G401 (cell line): ENCODE data around the gene CTNNA3. TPM values are rescaled to one million over a fixed set of nuclear protein-coding genes. Genes with fewer than 3 reads are reported as not detected.
"Not testable (repeated sequence)": the region's sequence is repeated elsewhere in the genome, so short reads cannot be mapped to it uniquely, and the experiment has no call there.

Experiments
- DNase-seq: peaks from one replicate; pipeline ENCODE4 v3.0.0-alpha.2; 2015; ENCODE audit warnings: low spot score
- in situ Hi-C: cut with HindIII; loops from 2 replicates; pipeline ENCODE4 v1.10.0; 2016; ENCODE audit warnings: low sequenced_read_pairs, mixed read lengths
- total RNA-seq: library from RNA; depleted of rRNA; stranded (reverse); fragments of >200 nt; shearing (Covaris generic); gene quantifications from 2 replicates; pipeline ENCODE4 v1.2.3, GENCODE V29; 2014

Gene CTNNA3
- total RNA-seq, 1 experiment from 2014 or later, result not detected

DNA sequence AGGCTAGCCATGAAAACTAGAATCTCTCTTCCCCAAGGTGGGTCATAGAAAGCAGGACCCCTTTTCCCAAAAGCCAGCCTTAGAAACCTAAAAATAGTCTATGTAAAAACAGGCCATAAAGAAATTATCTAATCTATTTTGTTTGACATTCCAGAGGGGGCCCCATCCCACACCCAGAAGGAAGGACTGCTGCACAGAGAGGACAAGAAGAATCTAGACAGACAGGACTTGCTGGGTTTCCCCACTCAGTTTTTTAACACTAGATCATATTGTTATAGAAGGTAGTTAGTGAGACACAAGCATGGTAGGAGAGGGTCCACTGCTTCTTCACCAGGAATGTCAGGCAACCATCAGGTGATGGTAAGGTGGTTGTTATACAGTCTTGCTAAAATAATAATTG is 413.1 kb downstream of the CTNNA3 start:
- in situ Hi-C loops, result no loop called here
- no peak for DNase-seq

DNA sequence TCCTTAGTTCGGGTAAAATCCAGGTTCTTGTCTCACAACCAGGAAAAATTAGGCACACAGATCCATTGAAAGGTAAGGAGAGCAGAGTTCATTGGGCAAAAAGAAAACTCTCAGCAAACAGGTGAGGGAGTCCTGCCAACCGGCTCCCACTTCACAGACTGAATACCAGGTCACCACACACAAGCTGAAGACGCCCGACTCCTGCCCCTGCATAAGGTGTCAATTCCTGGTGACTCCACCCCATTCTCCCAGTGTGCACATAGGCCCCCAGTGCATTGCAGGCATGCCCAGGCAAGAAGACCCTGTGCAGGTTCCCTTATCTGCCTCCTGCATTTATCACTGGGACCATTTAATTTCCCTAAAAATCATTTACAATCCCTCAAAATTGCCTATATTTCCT is 415.6 kb downstream of the CTNNA3 start:
- in situ Hi-C loops, result no loop called here
- DNase-seq, result no peak

DNA sequence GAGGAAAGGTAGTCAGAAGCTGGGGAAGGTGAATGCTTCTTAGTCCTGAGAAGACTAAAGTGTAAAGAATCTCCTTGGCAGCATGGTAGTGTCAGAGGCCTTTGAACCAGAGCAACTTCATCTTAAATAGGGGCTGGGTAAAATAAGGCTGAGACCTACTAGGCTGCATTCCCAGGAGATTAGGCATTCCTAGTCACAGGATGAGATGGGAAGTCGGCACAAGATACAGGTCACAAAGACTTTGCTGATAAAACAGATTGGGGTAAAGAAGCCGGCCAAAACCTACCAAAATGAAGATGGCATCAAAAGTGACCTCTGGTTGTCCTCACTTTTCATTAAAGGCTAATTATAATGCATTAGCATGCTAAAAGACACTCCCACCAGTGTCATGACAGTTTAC is 418.6 kb downstream of the CTNNA3 start:
- in situ Hi-C loops, result no loop called here
- no peak for DNase-seq

DNA sequence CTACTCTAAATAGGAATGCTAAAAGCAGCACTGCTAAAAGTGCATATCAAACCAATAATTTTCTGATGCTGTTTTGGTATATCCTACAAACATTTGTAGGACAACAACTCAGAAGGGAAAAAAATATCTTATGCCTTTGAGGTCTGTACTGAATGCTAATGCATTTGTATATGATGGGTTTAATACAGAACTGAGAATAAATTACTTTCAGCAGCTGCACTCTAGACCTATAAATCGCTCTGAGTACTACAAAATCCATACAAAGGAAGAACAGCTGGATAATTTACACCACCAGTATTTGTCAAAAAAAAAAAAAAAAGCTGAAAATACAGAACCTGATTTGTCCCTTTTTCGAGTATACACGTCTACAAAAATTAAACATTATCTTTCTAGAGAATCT is 426.2 kb downstream of the CTNNA3 start:
- in situ Hi-C loops, result no loop called here

DNA sequence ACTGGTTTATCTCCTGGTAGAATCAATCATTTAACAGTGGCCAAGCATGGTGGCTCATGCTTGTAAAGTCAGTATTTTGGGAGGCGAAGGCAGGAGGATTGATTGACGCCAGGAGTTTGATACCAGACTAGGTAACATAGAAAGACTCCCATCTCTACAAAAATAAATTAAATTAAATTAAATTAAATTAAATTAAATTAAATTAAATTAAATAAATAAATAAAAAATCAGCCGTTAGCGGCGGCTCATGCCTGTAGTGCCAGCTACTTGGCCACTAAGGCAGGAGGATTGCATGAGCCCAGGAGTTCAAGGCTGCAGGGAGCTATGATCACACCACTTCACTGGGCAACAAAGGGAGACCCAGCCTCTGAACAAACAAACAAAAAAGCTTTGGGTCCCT is 427.8 kb downstream of the CTNNA3 start:
- in situ Hi-C loops, result no loop called here
- no peak for DNase-seq

More for the DNA sequence above, 426.2 kb downstream of the CTNNA3 start:
- DNase-seq, result no peak

DNA sequence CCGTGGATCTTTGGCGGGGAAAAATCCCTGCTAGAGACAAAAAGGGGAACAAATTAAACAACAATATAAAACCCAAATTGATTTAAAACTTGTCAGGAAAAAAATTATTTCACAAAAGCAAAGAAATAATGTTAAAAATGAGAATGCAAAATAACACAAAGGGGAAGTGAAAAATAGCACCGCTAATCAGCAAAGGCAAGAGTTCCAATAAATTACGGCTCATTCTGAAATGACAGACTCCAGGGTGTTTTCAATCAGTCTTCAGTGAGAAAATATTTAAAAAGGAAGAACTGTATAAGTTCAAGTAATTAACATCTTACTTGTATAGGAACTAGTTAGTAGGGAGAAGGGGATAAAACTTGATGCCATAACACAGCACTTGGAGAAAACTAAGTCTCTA is 433.3 kb downstream of the CTNNA3 start:
- no peak for DNase-seq
- in situ Hi-C loops, result no loop called here

DNA sequence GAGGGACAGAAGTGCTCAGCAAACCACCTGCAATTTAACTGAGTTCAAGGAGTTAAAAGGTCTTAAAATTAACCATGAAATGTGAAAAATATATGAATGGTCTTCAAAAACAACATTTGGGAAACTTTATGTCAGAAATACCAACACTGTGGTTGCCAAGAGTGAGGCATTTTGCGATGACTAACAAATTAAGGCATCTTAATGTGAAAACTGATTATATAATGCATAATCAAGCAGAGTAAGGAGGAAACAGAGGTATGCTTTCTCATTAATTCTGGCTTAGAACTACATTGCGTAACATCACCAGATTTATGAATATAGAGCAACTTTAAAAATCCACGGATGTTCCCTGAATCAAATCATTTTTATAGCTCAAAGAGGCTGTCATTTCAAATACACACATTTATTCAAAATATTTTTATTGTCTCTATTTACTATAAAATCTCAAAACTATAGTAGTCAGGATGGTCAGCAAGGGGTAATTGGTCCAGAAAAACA is 434.6 kb downstream of the CTNNA3 start:
- in situ Hi-C loops, result no loop called here
- no peak for DNase-seq

DNA sequence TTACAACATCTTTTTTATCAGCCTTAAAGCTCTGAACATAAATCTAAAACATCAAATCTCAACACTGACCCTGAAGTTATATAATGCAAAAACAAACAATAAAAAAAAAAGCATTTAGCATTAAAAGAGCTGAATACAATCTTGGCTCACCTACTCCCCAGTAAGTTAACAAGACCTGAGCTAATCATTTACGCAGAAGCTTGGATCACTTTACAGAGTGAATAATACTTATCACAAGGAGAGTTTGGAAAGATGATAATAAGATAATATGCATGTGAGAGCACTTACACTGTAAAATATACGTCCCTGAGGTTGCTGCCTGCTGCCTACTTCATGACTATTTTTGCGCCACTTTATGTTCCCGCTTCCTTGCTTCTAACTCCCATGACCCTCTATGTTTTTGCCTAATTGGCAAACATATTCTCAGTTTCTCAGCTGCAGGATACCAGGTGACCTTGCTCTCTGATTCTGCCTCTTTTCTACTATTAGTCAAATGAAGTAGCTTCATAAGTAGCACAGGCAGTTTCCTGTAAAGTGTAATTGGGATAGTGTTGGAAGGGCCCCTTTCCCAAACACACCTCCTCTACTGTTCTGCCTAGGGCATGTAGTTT is 436.6 kb downstream of the CTNNA3 start:
- DNase-seq, result no peak
- in situ Hi-C loops, result no loop called here

DNA sequence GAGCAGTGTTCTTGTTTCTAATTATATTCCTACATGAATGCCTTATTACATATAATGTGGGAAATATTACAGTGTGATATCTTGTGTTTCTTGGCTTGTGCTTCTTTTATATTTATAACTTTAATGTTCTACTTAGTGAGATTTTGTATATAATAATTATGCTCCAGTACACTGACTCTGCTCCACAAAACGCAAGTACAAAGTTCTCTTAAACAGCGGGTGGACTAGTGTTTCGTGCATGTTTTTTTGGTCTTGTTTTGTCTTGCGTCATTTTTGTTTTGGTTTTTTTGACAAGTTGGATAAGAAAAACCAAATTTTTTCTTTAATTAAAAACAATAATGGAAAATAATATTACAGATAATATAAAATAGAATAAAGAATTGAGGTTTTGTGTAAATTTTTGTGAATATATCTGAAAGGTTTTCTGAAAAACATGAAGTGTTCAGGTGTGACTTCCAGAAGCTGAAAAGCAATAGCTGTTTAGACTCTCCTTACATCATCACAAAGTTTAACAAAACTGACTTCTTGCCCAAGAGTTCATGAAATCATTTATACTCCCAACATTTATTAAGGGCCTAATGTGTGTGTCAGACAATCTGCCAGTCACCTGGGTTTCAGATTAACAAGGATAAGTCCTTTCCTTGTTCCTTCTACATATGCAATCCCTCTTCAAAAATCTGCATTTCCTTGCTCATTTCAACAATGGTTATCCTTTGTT is 438.4 kb downstream of the CTNNA3 start:
- no peak for DNase-seq
- in situ Hi-C loops, result no loop called here

DNA sequence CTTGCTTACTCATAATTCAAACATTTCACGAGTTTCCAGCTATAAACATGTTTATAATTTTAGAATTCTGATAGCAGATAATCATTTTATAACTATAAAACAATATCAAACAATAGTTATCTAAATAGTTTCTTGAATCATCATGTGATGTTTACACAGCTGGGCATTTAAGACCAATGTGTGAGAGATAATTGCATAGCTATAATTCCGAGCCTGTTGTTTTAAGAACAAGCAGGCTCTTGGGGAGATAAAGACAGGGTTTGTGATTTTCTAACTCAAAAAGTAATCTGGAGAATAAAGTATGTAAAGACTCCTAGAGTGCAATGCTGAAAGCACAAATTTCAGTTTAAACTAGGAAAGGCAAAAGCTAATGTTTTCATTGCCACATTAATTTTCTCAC is 439.0 kb downstream of the CTNNA3 start:
- DNase-seq, result no peak
- in situ Hi-C loops, result no loop called here

DNA sequence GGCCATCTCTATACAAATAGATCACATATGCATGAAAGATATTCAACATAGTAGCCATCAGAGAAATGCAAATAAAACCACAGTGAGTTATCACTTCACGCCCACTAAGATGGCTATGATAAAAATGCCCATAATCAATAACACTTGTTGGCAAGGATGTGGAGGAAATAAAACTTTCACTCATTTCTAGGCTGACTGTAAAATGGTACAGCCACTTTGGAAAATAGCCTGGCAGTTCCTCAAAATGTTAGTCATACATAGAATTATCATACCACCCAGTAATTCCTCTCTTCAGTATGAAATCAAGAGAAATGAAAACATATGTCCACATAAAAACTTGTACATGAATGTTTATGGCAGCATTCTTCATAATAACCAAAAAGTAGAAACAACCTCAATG is 445.3 kb downstream of the CTNNA3 start:
- in situ Hi-C loops, result no loop called here
- DNase-seq, result no peak

DNA sequence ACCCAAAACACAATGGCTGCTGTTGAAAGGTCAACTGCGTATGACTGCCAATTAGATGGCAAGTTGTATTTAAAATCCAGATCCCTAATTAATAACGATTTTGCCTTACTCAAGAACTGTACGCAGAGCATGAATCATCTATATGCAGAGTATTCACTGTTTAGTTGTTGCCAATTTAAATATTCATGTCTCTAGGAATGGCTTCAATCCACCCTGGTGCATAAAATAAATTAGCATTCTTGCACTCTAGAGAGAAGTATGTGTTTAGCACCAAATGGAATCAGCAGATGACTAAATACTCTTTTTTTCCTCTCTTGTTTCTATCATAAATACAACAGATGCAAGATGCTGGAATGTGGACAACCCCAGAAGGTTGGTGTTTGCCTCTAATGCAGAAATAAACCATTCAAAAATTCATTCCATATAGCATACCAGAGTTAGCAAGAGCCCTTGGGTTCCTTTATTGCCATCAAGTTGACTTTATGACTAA is 449.9 kb downstream of the CTNNA3 start:
- no peak for DNase-seq
- in situ Hi-C loops, result no loop called here

DNA sequence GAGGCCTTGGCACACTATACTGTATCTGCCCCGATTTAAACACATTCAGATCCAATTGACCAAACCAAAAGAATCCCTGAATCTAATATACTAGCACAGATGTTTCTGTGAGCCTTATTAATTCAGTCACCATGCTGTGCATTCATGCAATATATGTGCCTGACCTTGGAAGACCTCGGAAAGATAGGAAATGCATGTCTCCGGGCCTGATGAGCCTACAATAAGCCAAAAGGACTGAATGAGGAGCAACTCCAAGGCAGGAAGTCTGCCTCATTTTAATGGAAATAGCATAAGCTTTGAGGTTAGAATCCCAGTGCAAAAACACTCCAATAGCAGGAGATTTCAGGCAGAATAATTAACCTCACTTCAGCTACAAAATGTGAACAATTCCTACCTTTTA is 453.5 kb downstream of the CTNNA3 start:
- DNase-seq, result no peak
- in situ Hi-C loops, result no loop called here

DNA sequence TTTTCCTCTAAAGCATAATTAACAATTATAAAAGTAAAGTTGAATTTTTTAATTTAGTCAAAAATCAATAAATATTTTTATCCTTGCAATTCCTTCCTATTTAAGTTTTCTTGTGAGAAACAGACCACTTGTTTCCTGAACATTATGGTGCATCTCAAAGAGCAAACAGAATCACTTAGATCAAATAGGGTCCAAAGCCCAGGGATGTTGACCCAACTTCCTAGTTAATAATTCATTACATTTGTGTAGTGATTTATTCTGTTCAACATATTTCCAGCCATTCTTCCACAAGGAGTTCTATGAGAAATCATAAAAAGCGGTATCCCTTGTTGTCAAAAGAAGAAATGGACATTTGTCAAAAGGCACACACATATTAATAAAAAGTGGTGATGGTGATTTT is 454.5 kb downstream of the CTNNA3 start:
- in situ Hi-C loops, result no loop called here
- DNase-seq, result no peak

DNA sequence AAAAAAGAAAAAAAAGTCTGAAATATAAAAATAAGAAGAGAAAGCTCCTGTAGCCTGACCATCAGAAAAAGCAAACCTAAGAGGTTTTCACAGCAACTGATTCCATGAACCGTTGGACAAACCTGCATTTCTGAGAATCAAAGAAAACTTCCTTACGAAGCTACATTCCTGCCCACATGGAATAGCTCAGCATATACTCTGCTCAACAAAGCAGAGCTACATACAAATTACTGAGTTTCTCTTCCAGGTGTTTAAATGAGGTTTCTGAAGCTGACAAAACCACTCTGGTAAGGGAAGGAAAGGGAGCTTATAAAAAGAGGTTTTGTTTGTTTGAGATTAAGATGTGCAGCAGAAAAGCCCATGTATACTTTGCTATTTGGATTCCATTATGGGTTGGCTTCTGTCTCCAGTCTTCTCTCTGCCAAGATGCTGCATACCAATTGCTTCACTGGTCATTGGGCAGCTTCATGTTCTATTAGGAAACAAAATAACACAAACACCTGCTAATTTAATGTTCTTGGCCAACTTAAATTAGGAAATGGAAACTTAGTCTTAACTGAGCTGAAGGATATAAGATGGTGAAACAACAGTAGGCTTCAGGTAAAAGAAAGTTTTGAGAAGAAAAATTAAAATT is 456.0 kb downstream of the CTNNA3 start:
- in situ Hi-C loops, result no loop called here
- no peak for DNase-seq

DNA sequence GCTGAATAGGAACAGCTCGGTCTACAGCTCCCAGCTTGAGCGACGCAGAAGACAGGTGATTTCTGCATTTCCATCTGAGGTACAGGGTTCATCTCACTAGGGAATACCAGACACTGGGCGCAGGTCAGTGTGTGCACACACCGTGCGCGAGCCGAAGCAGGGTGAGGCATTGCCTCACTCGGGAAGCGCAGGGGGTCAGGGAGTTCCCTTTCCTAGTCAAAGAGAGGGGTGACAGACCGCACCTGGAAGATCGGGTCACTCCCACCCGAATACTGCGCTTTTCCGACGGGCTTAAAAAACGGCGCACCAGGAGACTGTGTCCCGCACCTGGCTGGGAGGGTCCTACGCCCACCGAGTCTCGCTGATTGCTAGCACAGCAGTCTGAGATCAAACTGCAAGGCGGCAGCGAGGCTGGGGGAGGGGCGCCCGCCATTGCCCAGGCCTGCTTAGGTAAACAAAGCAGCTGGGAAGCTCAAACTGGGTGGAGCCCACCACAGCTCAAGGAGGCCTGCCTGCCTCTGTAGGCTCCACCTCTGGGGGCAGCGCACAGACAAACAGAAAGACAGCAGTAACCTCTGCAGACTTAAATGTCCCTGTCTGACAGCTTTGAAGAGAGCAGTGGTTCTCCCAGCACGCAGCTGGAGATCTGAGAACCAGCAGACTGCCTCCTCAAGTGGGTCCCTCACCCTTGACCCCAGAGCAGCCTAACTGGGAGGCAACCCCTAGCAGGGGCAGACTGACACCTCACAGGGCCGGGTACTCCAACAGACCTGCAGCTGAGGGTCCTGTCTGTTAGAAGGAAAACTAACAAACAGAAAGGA is 465.1 kb downstream of the CTNNA3 start:
- in situ Hi-C loops, DNase-seq: not testable (repeated sequence)

DNA sequence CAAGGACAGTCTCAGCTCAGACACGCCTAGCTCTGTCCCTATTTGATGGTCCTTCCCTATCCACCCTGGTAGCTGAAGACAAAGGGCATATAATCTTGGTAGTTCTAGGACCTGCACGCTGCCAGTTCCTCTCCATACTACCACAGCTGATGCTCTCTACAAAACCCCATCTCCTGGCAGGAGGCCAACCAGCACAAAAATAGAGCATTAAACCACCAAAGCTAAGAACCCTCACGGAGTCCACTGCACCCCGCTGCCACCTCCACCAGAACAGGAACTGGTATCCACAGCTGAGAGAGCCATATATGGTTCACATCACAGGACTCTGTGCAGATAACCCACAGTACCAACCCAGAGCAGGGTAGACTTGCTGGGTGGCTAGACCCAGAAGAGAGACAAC is 470.8 kb downstream of the CTNNA3 start:
- in situ Hi-C loops, result no loop called here
- no peak for DNase-seq

DNA sequence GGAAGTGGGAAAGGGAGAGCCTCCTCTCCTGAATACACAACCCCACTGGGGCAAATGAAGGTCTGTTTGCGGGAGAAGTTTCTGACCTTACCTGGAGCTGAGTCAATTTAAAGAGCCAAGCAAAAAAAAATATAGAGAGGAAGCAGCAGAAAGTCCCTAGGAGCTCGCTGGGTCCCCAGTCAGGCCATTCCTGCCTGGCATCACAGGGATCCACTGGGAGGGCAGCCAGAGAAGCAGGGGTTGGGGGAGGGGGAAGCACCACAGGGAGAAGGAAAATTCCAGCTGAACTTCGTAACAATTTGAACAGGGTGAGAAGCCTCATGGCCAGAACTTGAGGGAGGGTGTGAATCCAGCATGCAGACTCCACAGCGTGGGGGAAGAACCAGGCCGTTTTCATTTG is 471.4 kb downstream of the CTNNA3 start:
- in situ Hi-C loops, result no loop called here
- DNase-seq, result no peak

DNA sequence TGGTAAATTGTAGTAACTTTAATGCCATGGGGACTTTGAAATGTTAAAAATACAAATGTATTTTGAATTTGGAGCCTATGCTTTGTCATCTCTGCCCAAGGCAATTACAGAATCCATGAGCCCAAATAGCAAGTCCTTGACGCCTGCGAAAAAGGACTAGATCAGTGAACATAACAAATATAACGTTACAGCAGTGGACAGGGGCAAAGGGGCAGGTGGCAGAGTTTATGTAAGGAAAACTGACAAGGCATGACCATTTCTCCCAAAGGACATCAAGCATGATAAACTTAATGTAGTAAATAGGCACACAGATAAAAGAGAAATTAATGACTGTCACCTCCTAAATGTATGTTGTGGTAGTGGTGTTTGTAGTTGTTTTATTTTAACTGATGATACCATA is 473.1 kb downstream of the CTNNA3 start:
- in situ Hi-C loops, result no loop called here
- no peak for DNase-seq
